MCF 10A (cell line): Measurements from ENCODE around the gene RGS10. TPM values are rescaled to one million over a fixed set of nuclear protein-coding genes. Genes with fewer than 3 reads are reported as not detected.

ENCODE experiments used
- BruUV-seq: library from RNA; stranded (reverse); fragments of 400-500 nt; replicated peaks from 2 replicates; lab custom pipeline; 2021; lab: Mats Ljungman, UMichigan
- CTCF ChIA-PET: fragments of 300-600 bp; sonication (Branson Sonifier 250); formaldehyde crosslinking; extraction: SDS; loops from one replicate; lab custom pipeline; 2021; ENCODE audit warnings: antibody characterized with exemption, inconsistent platforms; lab: Yijun Ruan, JAX
- POLR2A ChIA-PET: fragments of 300-600, 350-650 bp; sonication (Branson Sonifier 250); formaldehyde crosslinking; extraction: SDS; loops from one replicate; lab custom pipeline; 2020; ENCODE audit warnings: antibody characterized with exemption, inconsistent platforms; lab: Yijun Ruan, JAX
- DNase-seq: peaks from one replicate; pipeline ENCODE4 v3.0.0-alpha.2; 2018; ENCODE audit not compliant: unreplicated experiment
- H3K27ac Mint-ChIP-seq: one replicate; pipeline ENCODE4 v1.8.0; 2022; ENCODE audit warnings: mild to moderate bottlenecking, low read depth, mixed read lengths; ENCODE audit not compliant: unreplicated experiment
- H3K27me3 Mint-ChIP-seq: one replicate; pipeline ENCODE4 v1.8.0; 2022; ENCODE audit warnings: mixed read lengths; ENCODE audit not compliant: insufficient read depth, unreplicated experiment
- H3K36me3 Mint-ChIP-seq: one replicate; pipeline ENCODE4 v1.8.0; 2022; ENCODE audit warnings: mild to moderate bottlenecking, moderate library complexity, mixed read lengths; ENCODE audit not compliant: insufficient read depth, unreplicated experiment
- H3K4me1 Mint-ChIP-seq: one replicate; pipeline ENCODE4 v1.8.0; 2022; ENCODE audit warnings: mixed read lengths; ENCODE audit not compliant: insufficient read depth, unreplicated experiment
- H3K4me3 Mint-ChIP-seq: one replicate; pipeline ENCODE4 v1.8.0; 2022; ENCODE audit warnings: mild to moderate bottlenecking, moderate library complexity, mixed read lengths; ENCODE audit not compliant: unreplicated experiment
- H3K9me3 Mint-ChIP-seq: one replicate; pipeline ENCODE4 v1.8.0; 2022; ENCODE audit warnings: mixed read lengths; ENCODE audit not compliant: unreplicated experiment
- intact Hi-C: fragments of 100-400 bp; cut with micrococcal nuclease; formaldehyde crosslinking; loops from 2 replicates; pipeline ENCODE4 v1.14.1; 2022
- total RNA-seq: library from RNA; stranded (reverse); gene quantifications from 2 replicates; pipeline ENCODE4 v1.2.3, GENCODE V29; 2022
- TF ChIP-seq, protein P1 (sequence below): fragments of 200-600 bp; IDR thresholded peaks from one replicate; pipeline ENCODE4 v1.8.0; 2022; ENCODE audit warnings: antibody characterized with exemption, mild to moderate bottlenecking; ENCODE audit not compliant: unreplicated experiment

RGS10 gene
- total RNA-seq, 1 experiment from 2014 or later, result 26.0 TPM

GRCh38 chr10:119478811-119479341 lies 63.6 kb downstream of the RGS10 start:
- Mint-ChIP-seq H3K9me3 (peaks cover 8% of the 10 kb centered on the region), H3K4me3 (no peak overlapping the region), H3K4me1 (peaks cover 5% of the 10 kb centered on the region), H3K36me3 (no peaks in the 10 kb centered on the region), H3K27me3 (peaks cover 80% of the 10 kb centered on the region), H3K27ac (no peak overlapping the region)
- no peak for DNase-seq
- ChIA-PET POLR2A (no interaction called here), CTCF (no interaction called here)
- BruUV-seq, result no TSS peak
- TF ChIP-seq, protein P1, sequence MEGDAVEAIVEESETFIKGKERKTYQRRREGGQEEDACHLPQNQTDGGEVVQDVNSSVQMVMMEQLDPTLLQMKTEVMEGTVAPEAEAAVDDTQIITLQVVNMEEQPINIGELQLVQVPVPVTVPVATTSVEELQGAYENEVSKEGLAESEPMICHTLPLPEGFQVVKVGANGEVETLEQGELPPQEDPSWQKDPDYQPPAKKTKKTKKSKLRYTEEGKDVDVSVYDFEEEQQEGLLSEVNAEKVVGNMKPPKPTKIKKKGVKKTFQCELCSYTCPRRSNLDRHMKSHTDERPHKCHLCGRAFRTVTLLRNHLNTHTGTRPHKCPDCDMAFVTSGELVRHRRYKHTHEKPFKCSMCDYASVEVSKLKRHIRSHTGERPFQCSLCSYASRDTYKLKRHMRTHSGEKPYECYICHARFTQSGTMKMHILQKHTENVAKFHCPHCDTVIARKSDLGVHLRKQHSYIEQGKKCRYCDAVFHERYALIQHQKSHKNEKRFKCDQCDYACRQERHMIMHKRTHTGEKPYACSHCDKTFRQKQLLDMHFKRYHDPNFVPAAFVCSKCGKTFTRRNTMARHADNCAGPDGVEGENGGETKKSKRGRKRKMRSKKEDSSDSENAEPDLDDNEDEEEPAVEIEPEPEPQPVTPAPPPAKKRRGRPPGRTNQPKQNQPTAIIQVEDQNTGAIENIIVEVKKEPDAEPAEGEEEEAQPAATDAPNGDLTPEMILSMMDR, result no peak
- intact Hi-C loops, result no loop called here

DNA sequence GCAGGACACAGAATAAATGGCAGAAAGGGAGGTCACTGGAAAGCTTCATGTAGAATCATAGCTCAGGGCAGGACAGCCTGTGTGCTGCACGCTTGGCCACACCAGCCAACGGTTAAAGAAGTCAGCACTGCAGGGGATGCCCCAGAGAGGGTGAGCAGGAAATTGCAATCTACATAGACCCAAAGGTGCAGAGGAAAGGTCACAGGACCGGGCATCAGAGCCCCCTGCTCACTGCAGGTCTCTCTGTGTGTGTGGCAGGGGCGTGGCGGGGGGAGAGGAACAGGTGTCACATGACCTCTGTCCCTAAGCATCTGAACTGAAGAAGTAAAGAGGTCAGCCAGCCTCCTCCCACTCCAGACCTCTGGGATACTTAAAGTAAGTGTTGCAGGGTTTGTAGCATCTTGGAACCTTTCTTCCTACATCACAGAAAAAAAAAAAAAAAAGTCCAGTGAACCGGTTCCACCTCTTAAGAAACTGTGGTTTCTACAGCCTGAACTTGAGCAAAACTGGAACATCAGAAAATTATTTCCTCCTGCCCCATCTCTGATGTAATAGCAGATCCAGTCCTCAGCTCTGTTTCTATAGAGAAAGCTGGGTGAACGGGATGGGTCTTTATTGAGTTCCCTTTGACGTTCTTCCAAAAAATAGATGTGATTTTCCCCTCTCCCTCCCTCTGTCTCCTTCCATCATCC lies 64.3 kb downstream of the RGS10 start:
- ChIA-PET POLR2A (no interaction called here), CTCF (no interaction called here)
- Mint-ChIP-seq H3K4me3 (no peak overlapping the region), H3K4me1 (peaks cover 5% of the 10 kb centered on the region), H3K36me3 (no peaks in the 10 kb centered on the region), H3K27me3 (peaks cover 83% of the 10 kb centered on the region), H3K9me3 (peaks cover 6% of the 10 kb centered on the region), H3K27ac (no peak overlapping the region)
- intact Hi-C loops, result no loop called here
- no TSS peak for BruUV-seq
- TF ChIP-seq, protein P1, result no peak
- DNase-seq, result no peak

DNA sequence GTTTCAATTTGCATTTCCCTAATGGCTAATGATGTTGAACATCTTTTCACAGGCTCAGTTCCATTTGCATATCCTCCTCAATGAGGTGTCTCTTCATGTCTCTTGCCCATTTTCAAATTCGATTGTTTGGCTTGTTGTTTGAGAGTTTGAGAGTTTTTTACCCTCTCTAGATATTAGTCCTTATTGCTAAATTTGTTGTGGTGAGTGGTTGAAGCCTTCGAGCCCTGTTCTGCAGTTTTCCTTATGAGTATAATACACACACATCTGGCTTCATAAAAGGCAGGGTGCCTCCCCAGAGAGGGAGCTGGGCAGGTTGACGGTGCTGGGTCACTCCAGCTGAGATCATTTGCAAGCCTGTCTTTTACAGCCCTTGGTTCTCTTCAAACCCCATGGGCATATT lies 65.1 kb downstream of the RGS10 start:
- POLR2A ChIA-PET, result no interaction called here
- Mint-ChIP-seq H3K4me1 (peaks cover 5% of the 10 kb centered on the region), H3K36me3 (no peaks in the 10 kb centered on the region), H3K4me3 (no peak overlapping the region), H3K9me3 (no peaks in the 10 kb centered on the region), H3K27ac (no peak overlapping the region), H3K27me3 (peaks cover 84% of the 10 kb centered on the region)
- CTCF ChIA-PET, result no interaction called here
- TF ChIP-seq, protein P1, result no peak
- intact Hi-C loops, result no loop called here
- BruUV-seq, result no TSS peak
- DNase-seq, result no peak

DNA sequence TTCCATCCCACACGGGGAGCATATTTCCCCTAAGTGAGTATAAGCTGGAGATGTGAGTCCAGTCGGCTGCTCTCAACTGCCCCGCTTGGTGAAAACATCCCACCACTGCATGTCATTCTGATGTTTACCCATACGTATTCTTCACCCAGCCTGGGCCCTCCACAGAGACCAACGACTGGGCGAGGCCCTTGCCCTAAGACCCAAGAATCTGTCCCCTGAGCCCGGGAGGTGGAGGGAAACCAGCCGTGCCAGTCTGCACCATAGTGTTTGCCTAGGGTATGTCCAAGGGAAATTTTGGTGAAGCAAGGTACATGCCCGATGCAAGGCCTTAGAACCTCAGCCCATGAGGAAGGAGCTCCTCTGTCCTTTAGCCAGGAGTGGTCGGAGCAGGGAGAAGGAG lies 67.9 kb downstream of the RGS10 start:
- Mint-ChIP-seq H3K27me3 (peaks cover 96% of the 10 kb centered on the region), H3K4me1 (no peaks in the 10 kb centered on the region), H3K9me3 (no peaks in the 10 kb centered on the region), H3K4me3 (no peak overlapping the region), H3K27ac (no peak overlapping the region), H3K36me3 (no peaks in the 10 kb centered on the region)
- DNase-seq, result no peak
- TF ChIP-seq, protein P1, result no peak
- ChIA-PET CTCF (no interaction called here), POLR2A (no interaction called here)
- intact Hi-C loops, result no loop called here
- BruUV-seq, result no TSS peak
